ENCODE measurements around the gene ALKBH8. TPM values are rescaled to one million over a fixed set of nuclear protein-coding genes. Genes with fewer than 3 reads are reported as not detected.

Gene ALKBH8
- total RNA-seq, 1 experiment from 2014 or later, result 7.3 TPM

DNA sequence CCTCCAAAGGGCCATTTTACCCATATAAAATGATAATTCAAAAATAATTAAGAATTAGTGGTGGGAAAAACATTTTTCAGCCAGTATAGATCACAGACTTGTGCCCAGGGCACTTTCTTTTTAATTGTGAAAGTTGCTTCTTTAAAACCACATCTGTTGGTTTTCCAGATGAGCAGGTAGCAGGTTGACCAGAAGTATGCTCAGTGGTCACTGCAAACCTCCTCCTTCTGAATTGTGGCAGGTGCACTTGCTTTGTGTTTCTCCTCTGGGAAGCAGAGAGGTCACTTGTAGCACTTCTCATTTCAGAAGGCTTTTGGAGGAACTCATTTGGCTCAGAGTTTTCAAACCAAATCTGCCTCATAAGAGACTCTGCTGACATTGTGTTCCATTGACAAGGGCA is 83.3 kb downstream of the ALKBH8 start:
- no peak for DNase-seq (ENCODE audit: unreplicated experiment)
- H3K4me1 Mint-ChIP-seq (ENCODE audit: insufficient read depth, unreplicated experiment), result no peaks in the 10 kb centered on the region
- ChIA-PET POLR2A (interaction anchor here (0.6 kb wide), 1 partner anchor 324 kb away, joined by 3 read pairs; no protein-coding TSS in a partner anchor), CTCF (no interaction called here)
- no peaks in the 10 kb centered on the region for H3K27me3 Mint-ChIP-seq (ENCODE audit: insufficient read depth, unreplicated experiment)
- intact Hi-C loops (cut with micrococcal nuclease), result no loop called here
- TF ChIP-seq, protein P1, sequence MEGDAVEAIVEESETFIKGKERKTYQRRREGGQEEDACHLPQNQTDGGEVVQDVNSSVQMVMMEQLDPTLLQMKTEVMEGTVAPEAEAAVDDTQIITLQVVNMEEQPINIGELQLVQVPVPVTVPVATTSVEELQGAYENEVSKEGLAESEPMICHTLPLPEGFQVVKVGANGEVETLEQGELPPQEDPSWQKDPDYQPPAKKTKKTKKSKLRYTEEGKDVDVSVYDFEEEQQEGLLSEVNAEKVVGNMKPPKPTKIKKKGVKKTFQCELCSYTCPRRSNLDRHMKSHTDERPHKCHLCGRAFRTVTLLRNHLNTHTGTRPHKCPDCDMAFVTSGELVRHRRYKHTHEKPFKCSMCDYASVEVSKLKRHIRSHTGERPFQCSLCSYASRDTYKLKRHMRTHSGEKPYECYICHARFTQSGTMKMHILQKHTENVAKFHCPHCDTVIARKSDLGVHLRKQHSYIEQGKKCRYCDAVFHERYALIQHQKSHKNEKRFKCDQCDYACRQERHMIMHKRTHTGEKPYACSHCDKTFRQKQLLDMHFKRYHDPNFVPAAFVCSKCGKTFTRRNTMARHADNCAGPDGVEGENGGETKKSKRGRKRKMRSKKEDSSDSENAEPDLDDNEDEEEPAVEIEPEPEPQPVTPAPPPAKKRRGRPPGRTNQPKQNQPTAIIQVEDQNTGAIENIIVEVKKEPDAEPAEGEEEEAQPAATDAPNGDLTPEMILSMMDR (IDR thresholded peaks at IDR 0.05; ENCODE audit: unreplicated experiment), result no peak
- no peaks in the 10 kb centered on the region for H3K36me3 Mint-ChIP-seq (ENCODE audit: insufficient read depth, unreplicated experiment)
- no peak overlapping the region for H3K4me3 Mint-ChIP-seq (ENCODE audit: unreplicated experiment)
- BruUV-seq (replicated peaks), result no TSS peak
- no peaks in the 10 kb centered on the region for H3K9me3 Mint-ChIP-seq (ENCODE audit: unreplicated experiment)
- H3K27ac Mint-ChIP-seq (ENCODE audit: low read depth, unreplicated experiment), result no peak overlapping the region

DNA sequence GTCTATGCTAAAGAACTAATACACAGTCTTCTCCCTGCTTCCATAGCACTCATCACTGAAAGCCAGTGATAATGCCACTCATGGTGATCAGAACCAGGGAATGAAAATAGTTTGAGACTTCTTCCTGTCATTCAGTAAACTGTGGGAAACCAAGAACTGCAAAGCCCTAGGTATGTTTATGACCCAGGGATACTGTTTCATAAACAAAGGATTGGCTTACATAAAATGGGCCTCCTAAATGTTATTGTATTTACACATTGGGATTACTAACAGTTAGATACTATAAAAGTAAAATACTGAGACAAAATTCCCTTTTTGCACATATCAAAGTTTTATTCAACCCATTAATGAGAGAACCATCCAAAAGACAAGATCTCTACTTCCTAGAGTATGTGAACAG is 86.6 kb downstream of the ALKBH8 start:
- Mint-ChIP-seq H3K27ac (ENCODE audit: low read depth, unreplicated experiment) (no peak overlapping the region), H3K36me3 (ENCODE audit: insufficient read depth, unreplicated experiment) (no peaks in the 10 kb centered on the region), H3K9me3 (ENCODE audit: unreplicated experiment) (no peaks in the 10 kb centered on the region), H3K27me3 (ENCODE audit: insufficient read depth, unreplicated experiment) (no peaks in the 10 kb centered on the region), H3K4me3 (ENCODE audit: unreplicated experiment) (no peak overlapping the region), H3K4me1 (ENCODE audit: insufficient read depth, unreplicated experiment) (no peaks in the 10 kb centered on the region)
- ChIA-PET CTCF (no interaction called here), POLR2A (no interaction called here)
- intact Hi-C loops (cut with micrococcal nuclease), result no loop called here
- BruUV-seq (replicated peaks), result no TSS peak
- TF ChIP-seq, protein P1 (IDR thresholded peaks at IDR 0.05; ENCODE audit: unreplicated experiment), result no peak
- DNase-seq (ENCODE audit: unreplicated experiment), result no peak

DNA sequence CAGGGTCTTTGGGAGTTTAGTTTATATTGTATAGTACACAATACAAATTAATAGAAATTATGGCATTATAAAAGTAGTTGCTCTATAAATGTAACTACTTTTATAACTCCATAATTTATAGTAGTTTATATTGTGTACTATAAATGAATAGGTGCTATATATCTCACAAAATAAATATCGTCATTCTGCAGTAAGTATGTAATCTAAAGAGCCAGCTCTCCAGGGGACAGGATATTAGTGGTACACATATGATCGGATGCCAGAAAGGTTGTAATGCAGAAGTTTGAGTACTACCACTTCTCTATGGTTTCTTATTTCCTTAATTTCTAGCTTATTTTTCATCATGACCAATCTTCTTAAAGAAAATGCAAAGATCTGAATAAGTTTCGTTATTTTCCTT is 87.7 kb downstream of the ALKBH8 start:
- CTCF ChIA-PET, result interaction anchor here (0.6 kb wide), 1 partner anchor 16 kb away, joined by 3 read pairs; no protein-coding TSS in a partner anchor
- H3K27ac Mint-ChIP-seq (ENCODE audit: low read depth, unreplicated experiment), result no peak overlapping the region
- H3K4me1 Mint-ChIP-seq (ENCODE audit: insufficient read depth, unreplicated experiment), result no peaks in the 10 kb centered on the region
- DNase-seq (ENCODE audit: unreplicated experiment), result no peak
- no peaks in the 10 kb centered on the region for H3K36me3 Mint-ChIP-seq (ENCODE audit: insufficient read depth, unreplicated experiment)
- no peaks in the 10 kb centered on the region for H3K9me3 Mint-ChIP-seq (ENCODE audit: unreplicated experiment)
- no peak overlapping the region for H3K4me3 Mint-ChIP-seq (ENCODE audit: unreplicated experiment)
- H3K27me3 Mint-ChIP-seq (ENCODE audit: insufficient read depth, unreplicated experiment), result no peaks in the 10 kb centered on the region
- POLR2A ChIA-PET, result no interaction called here
- TF ChIP-seq, protein P1 (IDR thresholded peaks at IDR 0.05; ENCODE audit: unreplicated experiment), result no peak
- BruUV-seq (replicated peaks), result no TSS peak
- intact Hi-C loops (cut with micrococcal nuclease), result no loop called here

DNA sequence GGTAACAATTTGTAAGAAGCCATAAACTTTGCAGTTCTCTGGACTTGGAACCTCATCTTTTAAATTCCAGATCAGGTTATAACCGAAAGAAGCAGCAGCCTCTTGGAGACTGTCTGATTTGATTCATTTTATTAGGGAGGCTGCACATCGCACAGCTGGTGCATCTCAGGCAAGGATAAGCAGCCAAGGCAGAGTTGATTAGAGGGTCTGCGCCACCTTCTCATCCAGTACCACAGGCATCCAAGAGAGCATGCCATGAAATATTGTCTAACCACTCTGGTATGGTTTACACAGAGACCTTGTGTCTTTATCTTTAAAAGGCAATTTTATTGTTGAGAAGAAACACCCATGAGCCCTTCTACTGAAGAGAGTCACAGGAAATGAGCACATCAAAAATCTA is 91.7 kb downstream of the ALKBH8 start:
- TF ChIP-seq, protein P1 (IDR thresholded peaks at IDR 0.05; ENCODE audit: unreplicated experiment), result no peak
- no peak for DNase-seq (ENCODE audit: unreplicated experiment)
- intact Hi-C loops (cut with micrococcal nuclease), result no loop called here
- H3K4me1 Mint-ChIP-seq (ENCODE audit: insufficient read depth, unreplicated experiment), result no peaks in the 10 kb centered on the region
- ChIA-PET CTCF (no interaction called here), POLR2A (no interaction called here)
- no peaks in the 10 kb centered on the region for H3K36me3 Mint-ChIP-seq (ENCODE audit: insufficient read depth, unreplicated experiment)
- no peaks in the 10 kb centered on the region for H3K27me3 Mint-ChIP-seq (ENCODE audit: insufficient read depth, unreplicated experiment)
- H3K9me3 Mint-ChIP-seq (ENCODE audit: unreplicated experiment), result no peaks in the 10 kb centered on the region
- no peak overlapping the region for H3K4me3 Mint-ChIP-seq (ENCODE audit: unreplicated experiment)
- H3K27ac Mint-ChIP-seq (ENCODE audit: low read depth, unreplicated experiment), result no peak overlapping the region
- no TSS peak for BruUV-seq (replicated peaks)
